LNCAP (cell line): ENCODE measurements around the gene CA5A.

Experiments used
- CTCF ChIP-seq: fragments of 450-650 bp; IDR thresholded peaks from 2 replicates; pipeline ENCODE4 v1.5.1; 2017; ENCODE audit warnings: mild to moderate bottlenecking

CA5A gene

GRCh38 chr16:87854053-87854906 is 82.0 kb downstream of the CA5A start:
- no peak for TF ChIP-seq CTCF

GRCh38 chr16:87853411-87854052 is 82.8 kb downstream of the CA5A start:
- no peak for TF ChIP-seq CTCF

GRCh38 chr16:87851601-87852000 is 84.7 kb downstream of the CA5A start:
- no peak for TF ChIP-seq CTCF

GRCh38 chr16:87851141-87851587 is 85.2 kb downstream of the CA5A start:
- TF ChIP-seq CTCF: no peak

GRCh38 chr16:87850009-87851006 is 86.0 kb downstream of the CA5A start:
- peak; percentile 100 for TF ChIP-seq CTCF

- no peak for TF ChIP-seq CTCF
Measured at GRCh38 chr16:87849419-87850008, 86.8 kb downstream of the CA5A start.
